ENCODE data around the gene ACAP1.
A peak's percentile ranks its signal among the peaks of the same experiment; 100 is the strongest.

DNA sequence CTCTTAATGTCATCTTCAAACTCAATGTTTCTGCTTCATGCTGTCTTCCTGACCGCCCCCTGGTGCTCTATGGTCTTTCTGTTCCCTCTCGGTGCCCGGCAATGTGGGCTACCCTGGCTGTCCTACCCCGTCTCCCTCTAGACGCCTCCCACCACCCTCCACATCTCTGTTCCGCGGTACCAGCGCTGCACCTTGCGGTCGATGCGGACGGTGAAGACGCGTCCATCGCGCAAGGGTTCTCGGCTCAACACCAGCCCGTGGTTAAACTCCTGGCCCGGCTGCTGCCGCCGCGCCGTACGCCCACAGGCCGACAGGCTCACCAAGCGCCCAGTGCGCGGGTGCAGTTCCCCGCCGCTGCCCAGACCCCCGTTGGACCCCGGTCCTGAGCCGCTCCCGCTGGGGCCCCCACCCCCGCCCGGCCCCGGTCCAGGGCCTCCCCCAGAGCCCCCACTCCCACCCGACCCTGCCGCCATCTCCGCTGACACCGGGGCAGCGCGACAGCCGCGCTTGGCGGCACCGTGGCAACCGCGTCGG is 7.4 kb upstream of the ACAP1 start, which contains the start of gene NEURL4:
- TF ChIP-seq CTCF (conservative IDR thresholded peaks at IDR 0.05) (no peak), ZFX (IDR thresholded peaks at IDR 0.05) (peak; percentile 67; the same call in 1 of the 2 replicates)
